HG02981 (cell line): ENCODE data around the gene TCEA3.

Source experiments
- ATAC-seq: cut with Tn5 transposase; IDR thresholded peaks from one replicate; pipeline ENCODE4 v1.9.1; 2021; ENCODE audit warnings: mild to moderate bottlenecking, moderate library complexity; ENCODE audit not compliant: unreplicated experiment

The TCEA3 gene

GRCh38 chr1:23448846-23449245 is 24.3 kb upstream of the TCEA3 start:
- ATAC-seq: no peak

- no peak for ATAC-seq
These were observed 22.2 kb upstream of the TCEA3 start for GRCh38 chr1:23446661-23447310.

DNA sequence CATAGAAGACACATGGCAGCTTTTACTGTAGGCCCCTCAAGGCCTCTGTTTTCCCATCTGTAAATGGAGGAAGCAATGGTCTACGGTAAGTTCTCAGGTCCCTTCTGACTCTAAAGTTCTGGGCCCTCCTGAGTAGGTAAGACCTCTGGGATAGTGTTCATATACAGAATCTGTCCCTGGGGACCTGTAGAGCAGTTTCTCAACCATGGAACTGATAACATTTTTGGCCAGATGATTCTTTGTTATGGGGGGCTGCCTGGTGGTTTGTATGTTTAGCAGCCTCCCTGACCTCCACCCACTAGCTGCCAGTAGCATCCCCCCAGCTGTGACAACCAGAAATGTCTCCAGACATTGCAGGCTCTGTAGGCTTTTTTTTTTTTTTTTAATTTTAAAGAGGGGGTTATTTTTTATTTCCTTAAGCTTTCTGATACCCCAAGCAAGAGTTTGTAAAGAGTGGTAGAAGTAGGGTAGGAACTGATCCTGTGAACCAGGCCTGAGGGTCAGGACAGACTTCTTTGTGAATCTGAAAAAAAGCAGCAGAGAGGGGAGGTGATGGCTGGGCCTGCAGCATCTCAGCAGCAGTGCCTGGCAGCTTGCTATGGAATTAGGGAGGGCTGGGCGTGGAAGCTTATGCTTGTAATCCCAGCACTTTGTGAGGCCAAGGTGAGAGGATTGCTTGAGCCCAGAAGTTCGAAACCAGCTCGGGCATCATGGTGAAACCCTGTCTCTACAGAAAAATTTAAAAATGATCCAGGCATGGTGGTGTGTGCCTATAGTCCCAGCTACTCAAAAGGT is 20.2 kb upstream of the TCEA3 start:
- ATAC-seq: no peak

- ATAC-seq: no peak
These were observed 19.6 kb upstream of the TCEA3 start for GRCh38 chr1:23444104-23444533.

- ATAC-seq: no peak
These were observed 18.2 kb upstream of the TCEA3 start for GRCh38 chr1:23442751-23443150.

DNA sequence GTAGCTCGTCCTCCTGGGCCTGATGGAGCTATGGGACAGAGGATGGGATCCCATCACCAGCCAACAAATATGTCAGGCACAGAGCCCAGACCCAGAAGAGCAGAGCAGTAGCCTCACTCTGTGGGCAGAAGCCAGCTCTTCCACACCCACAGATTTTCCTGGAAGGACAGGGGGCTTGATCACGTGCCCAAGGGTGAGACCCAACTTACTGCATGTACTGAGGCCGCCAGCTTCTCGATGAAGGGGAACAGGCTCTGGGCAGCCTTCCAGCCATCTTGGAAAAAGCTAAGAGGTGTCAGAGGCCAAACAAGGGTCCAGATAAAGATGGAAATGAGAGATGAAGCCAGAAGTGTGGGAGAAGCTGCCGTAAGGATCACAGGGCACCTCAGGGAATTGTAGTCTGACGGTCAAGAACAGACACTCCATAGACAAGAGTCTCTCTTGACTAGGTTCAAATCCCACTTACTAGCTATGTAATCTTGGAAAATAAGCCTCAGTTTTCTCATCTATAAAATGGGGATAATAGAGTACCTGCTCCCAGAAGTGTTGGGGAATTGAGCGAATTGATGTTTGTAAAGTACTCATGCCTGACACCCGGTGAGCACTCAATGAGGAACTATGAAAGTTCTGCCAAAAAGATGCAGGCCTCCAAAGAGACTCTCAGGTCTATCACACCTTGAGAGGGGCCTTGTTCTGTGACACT is 17.0 kb upstream of the TCEA3 start:
- ATAC-seq: no peak

GRCh38 chr1:23438545-23438944 is 14.0 kb upstream of the TCEA3 start:
- no peak for ATAC-seq

- no peak for ATAC-seq
These were observed 12.8 kb upstream of the TCEA3 start for GRCh38 chr1:23437355-23437664.

GRCh38 chr1:23436520-23437354 is 12.2 kb upstream of the TCEA3 start:
- no peak for ATAC-seq

GRCh38 chr1:23434260-23434775 is 9.8 kb upstream of the TCEA3 start:
- ATAC-seq: no peak

GRCh38 chr1:23433122-23433521 is 8.6 kb upstream of the TCEA3 start:
- ATAC-seq: no peak

DNA sequence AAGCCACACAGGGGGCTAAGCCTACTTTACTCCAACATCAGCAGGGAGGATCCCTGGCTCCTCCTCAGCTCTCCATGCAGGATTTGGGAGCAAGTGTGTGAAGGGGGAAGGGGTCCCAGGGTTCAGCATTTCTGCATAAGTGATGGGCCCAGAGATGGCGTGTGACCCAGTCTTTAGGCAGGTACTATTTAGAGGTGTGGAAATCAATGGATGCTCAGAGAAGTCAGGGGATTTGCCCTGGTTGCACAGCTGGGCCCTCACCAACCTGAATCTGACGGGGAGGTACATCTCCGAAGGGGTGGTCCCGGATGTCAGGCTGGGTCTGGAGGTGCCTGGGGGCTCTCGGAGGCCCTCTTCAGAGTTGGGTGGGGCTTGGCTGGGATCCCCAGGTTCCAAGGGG is 6.9 kb upstream of the TCEA3 start:
- ATAC-seq: no peak

DNA sequence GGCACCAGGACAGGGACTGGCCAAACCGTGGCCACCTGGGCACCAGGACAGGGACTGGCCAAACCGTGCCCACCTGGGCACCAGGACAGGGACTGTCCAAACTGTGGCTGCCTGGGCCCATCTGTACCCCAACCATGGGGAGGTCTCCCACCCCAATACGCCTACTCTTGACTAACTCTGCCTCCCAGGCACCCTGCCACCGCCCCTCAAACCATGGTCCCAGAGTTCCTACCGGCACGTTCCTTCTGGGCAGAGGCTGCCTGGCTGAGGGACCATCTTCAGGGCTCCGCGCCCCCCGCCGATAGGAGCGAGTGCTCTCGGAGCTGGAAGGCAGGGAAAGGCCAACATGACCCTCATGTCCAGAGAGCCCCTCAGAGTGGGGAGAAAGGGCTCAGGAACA is 6.3 kb upstream of the TCEA3 start:
- ATAC-seq: no peak

GRCh38 chr1:23428136-23428905 is 3.8 kb upstream of the TCEA3 start:
- ATAC-seq: no peak

- no peak for ATAC-seq
These were observed 3.0 kb upstream of the TCEA3 start for GRCh38 chr1:23427550-23427949.

DNA sequence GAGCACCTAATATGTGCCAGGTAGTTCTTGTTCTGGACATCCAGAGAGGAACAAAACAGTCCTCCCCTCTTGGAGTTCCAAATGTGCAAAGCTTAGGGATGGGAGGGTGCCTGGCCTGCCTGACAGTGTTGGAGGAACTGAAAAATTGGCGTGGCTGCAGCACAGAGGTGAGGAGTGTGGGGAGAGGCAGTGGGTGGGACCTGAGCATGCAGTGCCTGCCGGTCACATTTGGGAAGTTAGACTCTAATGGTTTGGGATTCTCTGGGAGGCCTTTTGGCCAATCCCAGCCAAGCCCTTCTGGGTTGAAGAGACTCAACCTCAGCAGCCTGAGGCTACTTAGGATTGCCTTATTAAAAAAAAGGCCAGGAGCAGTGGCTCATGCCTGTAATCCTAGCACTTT is 2.3 kb upstream of the TCEA3 start:
- no peak for ATAC-seq

DNA sequence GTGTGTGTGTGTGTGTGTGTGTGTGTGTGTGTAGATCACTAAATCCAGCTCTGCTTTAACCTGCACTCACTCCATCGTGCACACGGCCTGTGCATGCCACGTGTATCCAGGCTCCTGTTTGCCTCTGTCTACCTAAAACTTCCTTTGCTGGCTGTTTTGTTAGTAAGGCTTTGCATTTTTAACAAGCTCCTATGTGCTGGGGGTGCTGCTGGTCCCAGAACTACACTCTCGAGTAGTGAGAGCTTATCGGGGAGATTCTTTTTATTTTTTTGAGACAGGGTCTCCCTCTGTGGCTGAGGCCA is 596 bp upstream of the TCEA3 start:
- no peak for ATAC-seq

DNA sequence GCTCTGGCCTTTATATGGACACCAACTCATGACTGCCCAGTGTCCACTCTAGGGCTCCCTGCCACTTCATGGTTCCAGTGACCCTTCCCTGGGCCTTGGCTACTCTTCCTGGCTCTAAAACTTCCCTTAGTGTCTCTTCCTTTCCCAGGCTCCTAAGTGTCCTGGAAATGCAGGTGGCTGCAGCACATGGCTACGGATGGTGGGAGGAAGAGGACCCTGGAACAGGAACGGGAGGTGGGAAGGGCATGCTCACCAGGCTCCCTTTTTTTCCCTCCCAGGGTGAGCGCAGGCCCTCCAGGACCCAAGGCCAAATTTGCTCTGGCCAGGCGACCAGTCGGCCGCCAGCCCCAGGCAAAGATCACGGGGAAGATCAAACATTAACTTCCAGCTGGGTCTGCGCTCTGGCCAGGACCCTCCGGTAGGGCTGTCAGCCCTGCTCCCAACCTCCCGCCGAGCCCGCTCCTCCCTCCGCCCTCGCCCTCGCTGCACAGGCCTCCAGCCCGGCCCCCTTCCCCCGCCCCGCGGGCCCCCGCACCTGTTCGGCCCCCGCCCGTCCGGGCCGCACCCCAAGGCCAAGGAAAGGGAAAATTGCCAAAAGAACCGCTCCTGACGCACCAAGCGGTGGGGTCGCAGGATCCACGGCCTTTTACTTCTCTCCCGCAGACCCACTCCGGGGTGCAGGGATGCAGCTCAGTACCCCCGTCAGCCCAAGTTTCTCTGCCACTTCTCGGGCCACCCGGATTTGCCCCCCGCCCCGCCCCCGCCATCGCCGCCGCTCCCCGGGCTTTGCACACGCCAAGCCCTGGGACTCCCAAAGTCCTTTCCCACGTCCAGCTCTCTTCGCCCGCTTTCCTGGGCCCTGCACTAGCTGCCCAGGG is 894 bp downstream of the TCEA3 start:
- no peak for ATAC-seq

GRCh38 chr1:23422941-23423340 is 1.6 kb downstream of the TCEA3 start:
- ATAC-seq: no peak
